NCI-H2227 (cell line): ENCODE data around the gene MAPRE2.

ENCODE experiments used
- DNase-seq: peaks from one replicate; lab custom pipeline; 2025; ENCODE audit not compliant: unreplicated experiment; lab: John Stamatoyannopoulos, UW

The MAPRE2 gene

DNA sequence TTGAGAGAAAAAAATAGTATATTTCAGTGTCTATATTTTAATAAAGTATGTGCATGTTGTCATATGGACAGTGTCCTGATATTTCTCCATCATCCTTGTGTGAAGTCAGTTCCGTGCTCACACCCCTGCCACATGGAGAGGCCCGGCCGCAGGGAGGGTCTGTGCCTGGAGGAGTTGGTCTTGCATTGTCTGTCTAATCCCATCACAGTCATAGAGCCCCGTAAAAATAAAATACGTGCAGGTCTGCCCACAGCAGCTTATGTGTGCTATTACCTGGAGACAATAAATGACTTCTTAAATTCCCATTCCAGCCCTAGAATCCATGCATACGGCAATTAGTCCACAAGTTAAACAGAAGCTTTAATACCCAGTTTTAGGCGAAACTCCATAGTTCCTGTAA, 20.1 kb downstream of the MAPRE2 start:
- DNase-seq = no peak

DNA sequence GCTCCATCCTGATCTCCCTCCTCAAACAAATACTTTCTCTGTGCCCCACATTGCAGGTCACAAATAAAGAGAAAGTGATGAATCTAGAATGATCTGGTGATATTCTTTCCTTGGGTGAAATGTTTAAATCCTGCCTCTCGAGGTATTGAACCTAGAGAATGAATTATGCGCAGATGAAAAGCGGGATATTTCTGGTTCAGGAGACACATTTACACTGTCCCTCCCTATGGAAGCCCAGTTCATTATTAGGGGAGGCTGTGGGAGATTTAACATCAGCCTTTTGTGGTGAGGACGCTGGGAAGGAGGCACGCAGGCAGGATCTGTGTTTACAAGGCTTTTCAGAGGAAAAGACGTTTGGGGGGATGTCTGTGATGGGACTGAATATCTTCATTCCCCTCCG, 20.6 kb downstream of the MAPRE2 start:
- no peak for DNase-seq

- DNase-seq = no peak
Measured at GRCh38 chr18:35062408-35062807, 21.2 kb downstream of the MAPRE2 start.

DNA sequence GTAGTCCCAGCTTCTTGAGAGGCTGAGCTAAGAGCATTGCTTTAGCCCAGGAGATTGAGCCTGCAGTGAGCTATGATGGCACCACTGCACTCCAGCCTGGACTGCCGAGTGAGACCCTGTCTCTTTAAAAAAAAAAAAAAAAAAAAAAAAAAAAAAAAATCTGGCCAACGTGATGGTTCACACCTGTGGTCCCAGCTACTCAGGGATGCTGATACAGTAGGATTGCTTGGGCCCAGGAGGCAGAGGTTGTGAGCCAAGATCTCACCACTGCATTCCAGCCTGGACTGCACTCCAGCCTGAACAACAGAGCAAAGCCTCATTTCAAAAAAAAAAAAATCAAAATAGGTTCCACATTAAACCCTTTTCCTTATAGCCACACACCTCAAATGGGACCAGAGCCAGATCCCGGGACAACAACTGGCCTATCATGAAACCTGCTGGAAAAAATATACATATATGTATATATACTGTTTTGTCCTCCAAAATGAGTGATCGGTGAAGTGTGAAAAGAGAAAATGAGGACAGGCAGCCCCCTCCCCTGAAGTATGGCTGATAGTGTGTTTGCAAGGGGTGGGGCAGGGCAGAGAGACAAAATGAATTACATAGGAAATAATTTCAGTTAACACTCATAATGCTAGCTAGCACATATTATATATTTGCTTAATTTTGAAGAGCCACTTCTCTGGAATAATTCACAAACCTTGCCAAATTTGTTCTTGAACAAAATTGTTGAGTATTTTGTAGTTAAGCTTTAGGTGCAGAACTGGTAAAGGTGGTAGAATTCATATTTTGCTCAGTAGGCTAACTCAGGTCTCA, 22.9 kb downstream of the MAPRE2 start:
- DNase-seq = no peak

- DNase-seq = no peak
Measured at GRCh38 chr18:35067454-35067853, 26.2 kb downstream of the MAPRE2 start.

- DNase-seq = no peak
Measured at GRCh38 chr18:35071819-35072247, 30.6 kb downstream of the MAPRE2 start.

DNA sequence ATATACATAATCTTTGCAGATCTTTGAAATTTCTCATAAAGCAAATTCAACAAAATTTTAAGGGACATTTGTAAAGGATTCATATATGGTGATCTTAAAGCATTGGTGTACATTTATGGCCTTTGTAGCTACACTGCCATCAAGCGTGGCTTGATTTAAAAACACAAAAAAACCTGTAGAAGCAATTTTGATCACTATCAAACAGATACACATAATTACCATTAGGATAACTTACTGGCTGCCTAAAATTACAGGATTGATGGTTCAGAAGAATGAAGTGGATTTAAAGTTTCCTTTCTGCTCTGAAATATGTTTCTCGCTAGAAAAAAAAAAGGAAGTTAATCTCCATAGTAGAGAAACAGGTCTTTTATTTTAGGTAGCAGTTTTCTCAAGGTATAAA, 31.4 kb downstream of the MAPRE2 start:
- DNase-seq = no peak

DNA sequence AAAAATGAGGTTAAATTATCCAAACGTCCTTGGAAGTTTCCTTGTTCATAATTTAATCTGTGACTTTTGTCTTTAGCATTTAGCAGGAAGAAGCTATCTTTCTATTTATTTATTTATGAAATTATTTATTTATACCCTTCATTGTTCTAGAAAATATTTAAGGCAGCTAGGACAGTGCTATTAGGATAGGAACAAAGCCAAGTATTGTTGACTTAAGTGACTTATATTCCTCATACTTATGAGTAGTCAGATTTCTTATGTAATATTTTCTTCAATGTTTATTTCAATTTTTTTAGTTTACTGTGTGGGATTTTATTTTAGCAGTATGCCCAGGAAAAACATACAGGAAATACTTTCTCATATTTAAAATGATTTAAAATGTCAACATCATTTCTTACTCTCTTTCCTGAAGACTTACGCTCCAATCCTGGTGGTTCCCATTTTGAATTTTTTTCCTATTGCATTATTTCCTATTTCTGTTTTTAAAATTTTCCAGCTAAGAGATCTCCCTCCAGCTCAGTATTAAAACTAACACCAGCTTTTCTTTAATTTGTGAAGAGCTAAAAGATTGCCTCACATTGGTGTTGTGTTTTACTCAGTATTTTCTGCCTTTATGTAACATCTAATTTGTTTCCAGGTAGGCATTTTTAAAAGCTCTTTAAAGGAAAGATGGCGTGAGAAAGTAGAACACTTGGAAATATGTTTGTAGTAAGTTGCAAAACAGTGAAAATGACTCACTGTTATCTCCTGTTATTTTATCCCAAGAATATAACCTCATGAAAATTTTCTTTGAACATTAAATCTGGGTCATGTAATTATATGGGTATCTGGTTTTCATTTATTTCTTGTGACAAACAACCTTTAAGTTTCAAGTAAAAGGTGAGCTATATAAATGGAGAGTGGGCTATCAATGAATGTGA, 32.2 kb downstream of the MAPRE2 start:
- no peak for DNase-seq

DNA sequence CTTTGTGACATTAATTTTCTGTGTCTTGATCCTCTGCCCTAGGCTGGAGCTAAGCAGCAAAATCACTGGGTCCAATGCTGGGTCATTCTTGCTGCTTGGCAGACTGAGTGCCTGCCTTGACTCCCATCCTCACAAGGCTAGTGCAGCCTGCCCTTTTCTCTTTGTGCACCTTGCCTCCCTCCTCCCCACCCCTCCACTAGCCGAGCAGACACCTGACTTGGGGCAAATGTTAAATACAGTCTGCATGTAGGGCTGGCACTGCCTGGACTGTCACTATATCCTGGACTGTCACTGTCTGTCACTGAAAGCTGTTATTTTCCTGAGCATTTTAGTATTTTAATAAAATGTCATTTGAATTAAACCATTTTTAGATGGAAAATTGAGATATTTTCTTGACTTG, 33.4 kb downstream of the MAPRE2 start:
- no peak for DNase-seq

GRCh38 chr18:35075132-35075531, 33.9 kb downstream of the MAPRE2 start:
- DNase-seq = no peak

GRCh38 chr18:35076135-35076924, 35.1 kb downstream of the MAPRE2 start:
- DNase-seq = no peak

DNA sequence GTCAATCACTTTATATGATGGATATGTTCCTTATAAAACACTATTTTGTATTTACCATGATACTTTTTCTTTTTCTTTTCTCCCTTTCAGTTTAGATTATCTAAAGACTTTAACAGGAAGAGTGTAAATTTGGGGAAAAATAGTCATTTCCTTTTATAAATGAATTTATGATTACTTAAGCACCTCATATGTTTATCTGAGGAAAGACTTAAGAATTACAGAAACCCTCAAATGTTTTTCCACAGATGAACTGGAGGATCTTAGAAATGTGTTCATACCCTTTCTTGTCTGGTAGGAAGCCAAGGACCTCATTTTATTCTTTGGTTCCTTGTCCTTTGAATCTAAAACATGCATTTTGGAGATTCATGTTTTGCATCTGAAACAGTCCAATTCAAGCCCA, 36.7 kb downstream of the MAPRE2 start:
- DNase-seq = no peak

- no peak for DNase-seq
Measured at GRCh38 chr18:35080058-35080457, 38.8 kb downstream of the MAPRE2 start.

GRCh38 chr18:35083174-35083712, 42.0 kb downstream of the MAPRE2 start:
- no peak for DNase-seq

GRCh38 chr18:35084494-35085449, 43.6 kb downstream of the MAPRE2 start:
- no peak for DNase-seq

GRCh38 chr18:35085450-35086380, 44.5 kb downstream of the MAPRE2 start:
- no peak for DNase-seq

GRCh38 chr18:35086704-35087103, 45.5 kb downstream of the MAPRE2 start:
- no peak for DNase-seq

GRCh38 chr18:35087726-35088125, 46.5 kb downstream of the MAPRE2 start:
- no peak for DNase-seq

DNA sequence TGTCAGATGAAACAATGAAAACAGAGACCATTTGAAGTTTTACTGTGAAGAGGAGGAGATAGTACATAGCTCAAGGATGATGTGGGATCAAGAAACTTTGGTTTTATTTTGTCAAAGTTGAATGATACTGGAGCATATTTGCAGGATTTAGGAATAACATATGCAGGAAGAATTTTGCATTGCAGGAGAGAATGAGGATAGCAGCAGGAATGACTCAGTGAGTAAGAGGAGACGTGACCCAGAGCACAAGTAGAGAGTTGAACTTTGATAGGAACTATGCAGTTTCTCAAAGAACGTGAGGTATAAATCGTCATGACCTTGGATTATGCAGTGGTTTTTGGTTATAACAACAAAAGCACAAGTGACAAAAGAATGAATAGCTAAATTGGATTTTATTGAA, 47.7 kb downstream of the MAPRE2 start:
- no peak for DNase-seq
